ENCODE data around the gene LEP.
A peak's percentile ranks its signal among the peaks of the same experiment; 100 is the strongest.

LEP gene

DNA sequence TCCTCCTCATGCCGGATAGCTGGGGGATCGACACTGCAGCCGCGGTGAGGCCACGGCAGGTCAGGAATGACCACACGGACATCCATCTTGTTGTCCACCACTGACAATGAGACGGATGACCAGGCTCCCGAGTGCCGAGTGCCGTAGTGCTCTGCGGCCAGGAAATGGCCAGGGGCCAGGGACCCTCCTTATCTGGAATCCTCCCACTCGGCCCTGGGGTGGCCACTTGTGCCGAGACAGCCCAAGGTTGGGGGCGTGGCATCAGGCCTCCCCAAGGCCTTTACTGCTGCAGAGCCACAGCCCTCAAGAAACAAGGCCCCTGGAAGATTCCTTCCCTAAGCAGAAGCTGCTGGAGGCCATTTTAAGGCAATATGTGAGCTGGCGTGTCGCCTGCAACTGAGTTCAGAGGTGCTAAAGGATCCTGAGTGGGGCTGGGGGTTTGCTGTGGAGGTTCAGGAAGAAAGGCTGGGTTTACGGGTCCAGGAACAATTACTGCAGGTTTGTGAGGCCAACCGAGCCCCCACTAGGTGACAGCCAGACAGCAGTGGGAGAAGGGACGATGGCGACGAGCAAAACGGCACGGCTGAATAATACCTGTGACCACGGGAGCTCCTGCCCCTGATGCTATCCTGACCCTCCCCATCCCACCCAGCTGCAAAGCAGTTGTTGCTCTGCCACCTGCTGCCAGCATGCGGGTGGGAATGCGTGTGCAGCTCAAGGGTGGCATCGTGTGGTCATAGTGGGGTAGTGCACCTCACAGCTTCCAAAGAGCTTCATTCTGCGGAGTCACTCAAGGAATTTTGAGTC lies 31.6 kb upstream of the LEP start:
- no peak overlapping the region for H3K4me2 ChIP-seq (ENCODE audit: low read length, poor library complexity, severe bottlenecking)
- H4K8ac ChIP-seq (ENCODE audit: low read length), result no peak overlapping the region
- WGBS, result 44% methylated on average over 28 of the region's 28 CpGs
- H3K18ac ChIP-seq (ENCODE audit: low read depth in 1 of 2, low read length in 2 of 2), result no peak overlapping the region
- H3K23ac ChIP-seq (ENCODE audit: low read length in 2 of 2), result no peak overlapping the region
- no peak overlapping the region for H3K4me3 ChIP-seq (ENCODE audit: insufficient read depth in 1 of 2, low read depth in 1 of 2, low read length in 2 of 2)
- no peak overlapping the region for H2BK12ac ChIP-seq (ENCODE audit: low read length in 2 of 2)
- no peak overlapping the region for H2BK120ac ChIP-seq (ENCODE audit: low read depth, low read length)
- no peaks in the 10 kb centered on the region for H3K79me1 ChIP-seq (replicated peaks; ENCODE audit: low read length, poor library complexity, severe bottlenecking)
- no peak overlapping the region for H3K4ac ChIP-seq (ENCODE audit: low read depth in 1 of 2, low read length in 2 of 2)
- no peak overlapping the region for H3K9ac ChIP-seq (ENCODE audit: low read length)
- no peaks in the 10 kb centered on the region for H3K36me3 ChIP-seq (ENCODE audit: control insufficient read depth in 1 of 2, insufficient read depth in 2 of 2, low read depth in 1 of 2, low read length in 2 of 2)
- H2BK5ac ChIP-seq (ENCODE audit: low read depth, low read length, poor library complexity, severe bottlenecking), result no peak overlapping the region
- peak; percentile 74 for DNase-seq
- H2AFZ ChIP-seq (ENCODE audit: low read depth, low read length), result no peak overlapping the region
- no peak overlapping the region for H2BK15ac ChIP-seq (ENCODE audit: low read depth, poor library complexity, severe bottlenecking)
- H3K14ac ChIP-seq (ENCODE audit: low read length in 2 of 2), result no peak overlapping the region
- no peak overlapping the region for H3K27ac ChIP-seq (ENCODE audit: low read length, poor library complexity, severe bottlenecking)
- peaks cover 69 to 87% of the 10 kb centered on the region in 2 experiments for H3K27me3 ChIP-seq (ENCODE audit: control insufficient read depth in 1 of 2, insufficient read depth in 1 of 2, low read length in 2 of 2)
- no peak overlapping the region for H2AK5ac ChIP-seq (ENCODE audit: low read length, severe bottlenecking)
- H3K4me1 ChIP-seq (ENCODE audit: control insufficient read depth, insufficient read depth, low read depth, low read length), result no peaks in the 10 kb centered on the region
- H3K9me3 ChIP-seq (ENCODE audit: control insufficient read depth, low read length), result no peaks in the 10 kb centered on the region
- no peak overlapping the region for H4K91ac ChIP-seq (ENCODE audit: low read length)

DNA sequence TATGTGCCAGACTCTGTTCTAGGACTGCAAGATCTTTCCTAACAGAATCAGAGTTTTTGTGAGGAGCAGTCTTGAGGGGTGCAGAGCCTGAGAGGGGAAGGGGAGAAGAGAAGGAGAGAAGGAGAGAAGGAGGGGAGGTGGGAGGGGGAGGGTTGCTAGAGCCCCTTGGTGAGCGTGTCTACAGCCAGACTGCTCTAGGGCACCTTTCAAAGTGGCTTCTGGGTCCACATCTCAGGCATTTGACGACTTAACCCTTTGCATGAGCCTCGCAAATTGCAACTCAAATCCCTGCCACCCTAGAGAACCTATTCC lies 31.1 kb upstream of the LEP start:
- Histone ChIP-seq H4K8ac (ENCODE audit: low read length) (no peak overlapping the region), H3K9me3 (ENCODE audit: control insufficient read depth, low read length) (no peaks in the 10 kb centered on the region), H3K18ac (ENCODE audit: low read depth in 1 of 2, low read length in 2 of 2) (no peak overlapping the region), H3K23ac (ENCODE audit: low read length in 2 of 2) (no peak overlapping the region), H3K36me3 (ENCODE audit: control insufficient read depth in 1 of 2, insufficient read depth in 2 of 2, low read depth in 1 of 2, low read length in 2 of 2) (no peaks in the 10 kb centered on the region), H3K4me3 (ENCODE audit: insufficient read depth in 1 of 2, low read depth in 1 of 2, low read length in 2 of 2) (no peak overlapping the region), H2BK120ac (ENCODE audit: low read depth, low read length) (no peak overlapping the region), H3K79me1 (replicated peaks; ENCODE audit: low read length, poor library complexity, severe bottlenecking) (no peaks in the 10 kb centered on the region), H2AK5ac (ENCODE audit: low read length, severe bottlenecking) (no peak overlapping the region), H2AFZ (ENCODE audit: low read depth, low read length) (no peak overlapping the region), H3K14ac (ENCODE audit: low read length in 2 of 2) (no peak overlapping the region), H3K27me3 (ENCODE audit: control insufficient read depth in 1 of 2, insufficient read depth in 1 of 2, low read length in 2 of 2) (peaks cover 68 to 81% of the 10 kb centered on the region in 2 experiments), H3K27ac (ENCODE audit: low read length, poor library complexity, severe bottlenecking) (no peak overlapping the region), H2BK12ac (ENCODE audit: low read length in 2 of 2) (no peak overlapping the region), H2BK15ac (ENCODE audit: low read depth, poor library complexity, severe bottlenecking) (no peak overlapping the region), H3K4me1 (ENCODE audit: control insufficient read depth, insufficient read depth, low read depth, low read length) (no peaks in the 10 kb centered on the region), H3K4ac (ENCODE audit: low read depth in 1 of 2, low read length in 2 of 2) (no peak overlapping the region), H4K91ac (ENCODE audit: low read length) (no peak overlapping the region), H2BK5ac (ENCODE audit: low read depth, low read length, poor library complexity, severe bottlenecking) (no peak overlapping the region), H3K9ac (ENCODE audit: low read length) (no peak overlapping the region), H3K4me2 (ENCODE audit: low read length, poor library complexity, severe bottlenecking) (no peak overlapping the region)
- 15% methylated on average over 2 of the region's 3 CpGs for WGBS
- no peak for DNase-seq

DNA sequence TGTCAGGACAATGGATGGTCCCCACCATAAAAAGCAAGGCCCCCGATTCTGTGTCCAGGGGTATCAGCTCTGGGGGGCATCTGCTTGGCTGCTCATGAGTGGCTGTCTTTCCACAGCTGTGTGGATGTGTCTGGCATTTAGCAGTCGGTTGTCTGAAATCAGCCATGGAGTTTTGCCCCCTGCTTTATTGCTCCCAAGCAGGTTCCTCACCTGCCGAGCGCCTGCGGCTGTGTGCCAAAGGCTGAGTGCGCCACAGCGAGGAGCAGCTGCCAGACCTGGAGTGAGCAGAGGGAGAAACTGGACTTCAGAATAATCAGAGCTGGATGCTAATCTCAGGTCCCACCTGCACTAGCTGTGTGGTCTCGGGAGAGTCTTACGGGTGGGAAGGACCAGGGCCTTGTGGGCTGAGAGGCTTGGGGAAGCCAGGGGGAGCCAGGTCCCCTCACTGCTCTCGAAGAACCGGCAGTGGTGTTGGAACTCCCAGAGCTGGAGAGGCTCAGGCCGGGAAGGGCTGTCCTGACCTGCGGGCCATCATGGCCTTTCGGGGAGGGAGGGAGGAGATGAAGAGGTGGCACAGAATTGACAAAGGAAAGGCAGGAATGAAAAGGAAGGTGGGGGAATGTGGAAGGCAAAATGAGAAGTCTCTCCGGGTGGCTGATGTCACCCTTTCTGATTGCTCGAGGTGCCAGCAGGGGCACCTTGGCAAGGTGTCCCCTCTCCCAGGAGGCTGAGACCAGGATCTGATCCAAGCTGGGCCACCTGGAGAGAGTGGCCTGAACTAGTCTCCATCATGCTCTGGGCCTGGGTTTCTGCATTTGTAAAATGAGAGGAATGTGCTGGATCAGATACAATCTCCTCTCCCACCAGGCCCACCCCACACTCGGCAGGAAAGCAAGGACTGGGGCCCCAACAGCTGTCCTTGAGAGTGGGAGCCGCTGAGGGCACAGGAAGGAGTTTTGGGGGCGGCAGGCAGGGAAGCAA lies 30.2 kb upstream of the LEP start:
- H3K4me3 ChIP-seq (ENCODE audit: insufficient read depth in 1 of 2, low read depth in 1 of 2, low read length in 2 of 2), result no peak overlapping the region
- no peak overlapping the region for H3K4me2 ChIP-seq (ENCODE audit: low read length, poor library complexity, severe bottlenecking)
- no peaks in the 10 kb centered on the region for H3K79me1 ChIP-seq (replicated peaks; ENCODE audit: low read length, poor library complexity, severe bottlenecking)
- H4K91ac ChIP-seq (ENCODE audit: low read length), result no peak overlapping the region
- no peak overlapping the region for H2BK12ac ChIP-seq (ENCODE audit: low read length in 2 of 2)
- H3K9ac ChIP-seq (ENCODE audit: low read length), result no peak overlapping the region
- H2AFZ ChIP-seq (ENCODE audit: low read depth, low read length), result no peak overlapping the region
- H4K8ac ChIP-seq (ENCODE audit: low read length), result no peak overlapping the region
- DNase-seq, result no peak
- no peak overlapping the region for H2BK120ac ChIP-seq (ENCODE audit: low read depth, low read length)
- no peak overlapping the region for H2BK5ac ChIP-seq (ENCODE audit: low read depth, low read length, poor library complexity, severe bottlenecking)
- no peaks in the 10 kb centered on the region for H3K9me3 ChIP-seq (ENCODE audit: control insufficient read depth, low read length)
- H3K18ac ChIP-seq (ENCODE audit: low read depth in 1 of 2, low read length in 2 of 2), result no peak overlapping the region
- peaks cover 68 to 72% of the 10 kb centered on the region in 2 experiments for H3K27me3 ChIP-seq (ENCODE audit: control insufficient read depth in 1 of 2, insufficient read depth in 1 of 2, low read length in 2 of 2)
- no peak overlapping the region for H2BK15ac ChIP-seq (ENCODE audit: low read depth, poor library complexity, severe bottlenecking)
- 77% methylated on average over 19 of the region's 19 CpGs for WGBS
- H3K27ac ChIP-seq (ENCODE audit: low read length, poor library complexity, severe bottlenecking), result no peak overlapping the region
- H3K4ac ChIP-seq (ENCODE audit: low read depth in 1 of 2, low read length in 2 of 2), result no peak overlapping the region
- no peaks in the 10 kb centered on the region for H3K36me3 ChIP-seq (ENCODE audit: control insufficient read depth in 1 of 2, insufficient read depth in 2 of 2, low read depth in 1 of 2, low read length in 2 of 2)
- H2AK5ac ChIP-seq (ENCODE audit: low read length, severe bottlenecking), result no peak overlapping the region
- no peaks in the 10 kb centered on the region for H3K4me1 ChIP-seq (ENCODE audit: control insufficient read depth, insufficient read depth, low read depth, low read length)
- no peak overlapping the region for H3K23ac ChIP-seq (ENCODE audit: low read length in 2 of 2)
- H3K14ac ChIP-seq (ENCODE audit: low read length in 2 of 2), result no peak overlapping the region

DNA sequence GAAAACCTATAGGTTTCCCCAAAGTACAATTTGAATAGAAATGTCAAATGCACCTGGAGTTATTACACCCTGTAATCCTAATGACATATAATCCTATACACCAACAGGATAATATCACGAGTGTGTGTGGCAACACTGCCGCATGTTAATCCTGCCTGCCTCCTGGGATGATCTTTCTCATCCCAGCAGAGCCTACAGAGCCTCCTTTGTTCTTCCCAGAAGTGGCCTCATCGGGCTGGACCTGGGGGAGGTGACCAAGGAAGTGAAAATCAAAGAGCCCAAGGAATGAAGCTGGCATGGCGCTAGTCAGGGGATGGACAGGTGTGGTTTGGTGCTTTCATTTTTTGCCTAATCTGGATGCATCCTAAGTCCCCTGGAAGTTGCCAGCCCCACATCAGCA lies 29.5 kb upstream of the LEP start:
- peaks cover 61 to 65% of the 10 kb centered on the region in 2 experiments for H3K27me3 ChIP-seq (ENCODE audit: control insufficient read depth in 1 of 2, insufficient read depth in 1 of 2, low read length in 2 of 2)
- H3K4me3 ChIP-seq (ENCODE audit: insufficient read depth in 1 of 2, low read depth in 1 of 2, low read length in 2 of 2), result no peak overlapping the region
- H2BK5ac ChIP-seq (ENCODE audit: low read depth, low read length, poor library complexity, severe bottlenecking), result no peak overlapping the region
- WGBS, result 78% methylated on average over 4 of the region's 4 CpGs
- H2BK12ac ChIP-seq (ENCODE audit: low read length in 2 of 2), result no peak overlapping the region
- no peak overlapping the region for H4K91ac ChIP-seq (ENCODE audit: low read length)
- DNase-seq, result no peak
- no peaks in the 10 kb centered on the region for H3K36me3 ChIP-seq (ENCODE audit: control insufficient read depth in 1 of 2, insufficient read depth in 2 of 2, low read depth in 1 of 2, low read length in 2 of 2)
- no peak overlapping the region for H3K9ac ChIP-seq (ENCODE audit: low read length)
- H3K4me1 ChIP-seq (ENCODE audit: control insufficient read depth, insufficient read depth, low read depth, low read length), result no peaks in the 10 kb centered on the region
- H4K8ac ChIP-seq (ENCODE audit: low read length), result no peak overlapping the region
- no peak overlapping the region for H2BK15ac ChIP-seq (ENCODE audit: low read depth, poor library complexity, severe bottlenecking)
- no peaks in the 10 kb centered on the region for H3K79me1 ChIP-seq (replicated peaks; ENCODE audit: low read length, poor library complexity, severe bottlenecking)
- no peak overlapping the region for H3K4me2 ChIP-seq (ENCODE audit: low read length, poor library complexity, severe bottlenecking)
- no peak overlapping the region for H2AFZ ChIP-seq (ENCODE audit: low read depth, low read length)
- H3K14ac ChIP-seq (ENCODE audit: low read length in 2 of 2), result no peak overlapping the region
- H3K27ac ChIP-seq (ENCODE audit: low read length, poor library complexity, severe bottlenecking), result no peak overlapping the region
- H3K4ac ChIP-seq (ENCODE audit: low read depth in 1 of 2, low read length in 2 of 2), result no peak overlapping the region
- H3K18ac ChIP-seq (ENCODE audit: low read depth in 1 of 2, low read length in 2 of 2), result no peak overlapping the region
- H3K23ac ChIP-seq (ENCODE audit: low read length in 2 of 2), result no peak overlapping the region
- H2AK5ac ChIP-seq (ENCODE audit: low read length, severe bottlenecking), result no peak overlapping the region
- H2BK120ac ChIP-seq (ENCODE audit: low read depth, low read length), result no peak overlapping the region
- H3K9me3 ChIP-seq (ENCODE audit: control insufficient read depth, low read length), result no peaks in the 10 kb centered on the region
